ENCODE measurements around the gene DUSP9.
"Not testable (repeated sequence)": the region's sequence is repeated elsewhere in the genome, so short reads cannot be mapped to it uniquely, and the experiment has no call there.

DUSP9 gene

GRCh38 chrX:153688071-153688470, 41.1 kb downstream of the DUSP9 start:
- no peak overlapping the region for H3K27ac Mint-ChIP-seq
- H3K36me3 Mint-ChIP-seq (ENCODE audit: low read depth) = peaks cover 4% of the 10 kb centered on the region
- peaks cover 3% of the 10 kb centered on the region for H3K27me3 Mint-ChIP-seq (ENCODE audit: low read depth, poor library complexity)
- peaks cover 15% of the 10 kb centered on the region for H3K4me1 Mint-ChIP-seq
- peaks cover 17% of the 10 kb centered on the region for H3K9me3 Mint-ChIP-seq
- H3K4me3 Mint-ChIP-seq = no peak overlapping the region
- TF ChIP-seq CTCF (IDR thresholded peaks at IDR 0.05) = no peak
- DNase-seq = no peak

- DNase-seq = no peak
Observed at GRCh38 chrX:153688506-153688905, 41.5 kb downstream of the DUSP9 start.

GRCh38 chrX:153688911-153689590, 42.0 kb downstream of the DUSP9 start:
- H3K36me3 Mint-ChIP-seq (ENCODE audit: low read depth) = no peaks in the 10 kb centered on the region
- H3K4me1 Mint-ChIP-seq = peaks cover 16% of the 10 kb centered on the region
- no peak for DNase-seq
- H3K9me3 Mint-ChIP-seq = peaks cover 13% of the 10 kb centered on the region
- H3K27me3 Mint-ChIP-seq (ENCODE audit: low read depth, poor library complexity) = peaks cover 3% of the 10 kb centered on the region
- H3K4me3 Mint-ChIP-seq = peak overlapping the region; percentile 67
- no peak for TF ChIP-seq CTCF (IDR thresholded peaks at IDR 0.05)
- no peak overlapping the region for H3K27ac Mint-ChIP-seq

More at GRCh38 chrX:153688506-153688905, 41.5 kb downstream of the DUSP9 start:
- Mint-ChIP-seq H3K27me3 (ENCODE audit: low read depth, poor library complexity) (peaks cover 3% of the 10 kb centered on the region), H3K36me3 (ENCODE audit: low read depth) (peaks cover 3% of the 10 kb centered on the region), H3K4me1 (peaks cover 15% of the 10 kb centered on the region), H3K27ac (no peak overlapping the region), H3K4me3 (no peak overlapping the region), H3K9me3 (peaks cover 16% of the 10 kb centered on the region)
- TF ChIP-seq CTCF (IDR thresholded peaks at IDR 0.05) = no peak

- Mint-ChIP-seq H3K4me1 (peaks cover 18% of the 10 kb centered on the region), H3K36me3 (ENCODE audit: low read depth) (no peaks in the 10 kb centered on the region), H3K9me3 (peaks cover 16% of the 10 kb centered on the region), H3K4me3 (peak overlapping the region; percentile 67), H3K27ac (no peak overlapping the region), H3K27me3 (ENCODE audit: low read depth, poor library complexity) (no peaks in the 10 kb centered on the region)
- TF ChIP-seq CTCF (IDR thresholded peaks at IDR 0.05) = peak; percentile 13
- no peak for DNase-seq
Observed at GRCh38 chrX:153689654-153690465, 42.9 kb downstream of the DUSP9 start.

GRCh38 chrX:153690466-153690865, 43.5 kb downstream of the DUSP9 start:
- no peak for TF ChIP-seq CTCF (IDR thresholded peaks at IDR 0.05)
- Mint-ChIP-seq H3K4me1 (peaks cover 16% of the 10 kb centered on the region), H3K27ac (no peak overlapping the region), H3K36me3 (ENCODE audit: low read depth) (no peaks in the 10 kb centered on the region), H3K27me3 (ENCODE audit: low read depth, poor library complexity) (no peaks in the 10 kb centered on the region), H3K4me3 (no peak overlapping the region), H3K9me3 (peaks cover 16% of the 10 kb centered on the region)
- no peak for DNase-seq

GRCh38 chrX:153691032-153691827, 44.2 kb downstream of the DUSP9 start:
- not testable (repeated sequence) for H3K4me3 Mint-ChIP-seq; DNase-seq; H3K4me1 Mint-ChIP-seq; H3K27me3 Mint-ChIP-seq (ENCODE audit: low read depth, poor library complexity); H3K36me3 Mint-ChIP-seq (ENCODE audit: low read depth); H3K27ac Mint-ChIP-seq
- H3K9me3 Mint-ChIP-seq = peaks cover 19% of the 10 kb centered on the region
